Activated CD4-positive, CD25-positive, alpha-beta regulatory T cell treated with anti-CD3 and anti-CD28 coated beads, Interleukin-2, amount 50 U/mL, for 16 hours (primary cell): Measurements from ENCODE around the gene SPHKAP.
"Not testable (repeated sequence)": the region's sequence is repeated elsewhere in the genome, so short reads cannot be mapped to it uniquely, and the experiment has no call there.

Source experiments
- DNase-seq: peaks from one replicate; pipeline ENCODE4 v3.0.0-alpha.2; 2020; ENCODE audit warnings: low read depth, low spot score

Gene SPHKAP

DNA sequence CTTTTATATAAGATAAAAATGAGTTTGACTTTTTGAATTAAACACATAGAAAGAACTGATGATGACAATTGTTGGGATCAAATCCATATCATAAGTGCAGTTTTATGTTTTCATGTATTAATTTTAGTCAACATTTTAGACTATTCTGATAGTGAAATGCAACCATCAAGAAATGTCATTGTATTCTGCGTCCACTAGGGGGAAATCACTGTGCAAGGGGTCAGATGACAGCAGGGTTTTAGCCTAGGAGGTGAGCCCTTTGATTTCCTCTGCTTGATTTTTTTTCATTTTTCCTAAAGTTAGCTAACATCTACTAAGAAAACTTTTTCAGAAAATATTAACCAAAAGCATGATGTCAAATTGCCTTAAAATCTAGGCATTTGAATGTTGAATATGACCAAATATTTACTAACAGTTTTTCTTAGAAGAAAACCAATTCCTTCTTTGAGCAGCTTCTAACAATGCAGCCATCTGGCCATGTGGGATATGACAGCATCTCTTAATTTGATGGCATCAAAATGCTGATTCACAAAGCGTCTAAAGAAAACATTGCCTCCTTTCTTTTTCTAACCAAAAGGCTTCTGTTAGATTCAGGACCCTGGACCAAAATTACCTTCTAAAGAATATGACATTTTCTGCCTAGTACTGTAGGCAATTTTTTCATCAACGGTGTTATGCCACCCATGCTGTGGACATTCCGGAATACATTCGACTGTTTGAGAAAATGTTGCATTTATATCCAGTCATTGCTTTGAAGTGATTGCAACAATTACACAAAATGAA, 141.5 kb downstream of the SPHKAP start:
- no peak for DNase-seq

DNA sequence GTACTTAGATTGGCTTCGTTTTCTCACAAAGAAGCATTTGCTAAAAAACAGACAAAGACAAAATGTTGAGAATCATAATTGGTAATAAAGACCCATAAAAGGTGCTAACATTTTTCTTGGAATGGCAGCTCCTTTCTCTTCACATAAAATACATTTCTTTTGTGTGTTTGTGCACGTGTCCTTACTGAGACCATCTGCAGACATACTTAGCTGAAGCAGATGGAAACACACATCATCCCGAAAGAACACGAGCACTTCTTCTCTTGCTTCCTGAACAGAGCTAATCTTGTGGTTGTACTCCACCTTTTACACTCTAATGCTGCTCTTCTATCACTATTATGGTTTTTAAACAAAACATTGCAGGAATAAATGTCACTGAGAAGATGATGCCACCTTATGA, 142.5 kb downstream of the SPHKAP start:
- no peak for DNase-seq

DNA sequence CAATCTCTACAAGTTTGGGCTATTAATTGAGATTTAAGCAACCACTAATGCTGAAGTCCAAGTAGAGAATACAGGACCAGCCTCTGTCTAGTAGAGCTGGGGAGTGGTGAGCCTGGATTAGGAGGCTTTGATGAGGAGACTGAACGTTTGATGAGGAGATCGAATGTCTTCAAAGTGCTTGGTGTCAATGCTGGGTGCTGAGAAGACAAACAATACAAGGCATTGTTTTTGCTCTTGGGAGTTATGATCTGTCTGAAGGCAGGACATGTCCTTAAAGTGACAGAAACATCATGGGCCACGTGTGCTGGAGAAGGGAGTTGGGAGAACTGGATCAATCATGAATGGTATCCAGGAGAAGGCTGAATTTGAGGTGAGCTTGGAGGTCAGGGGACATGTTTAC, 143.6 kb downstream of the SPHKAP start:
- DNase-seq = no peak

GRCh38 chr2:228023619-228024018, 157.9 kb downstream of the SPHKAP start:
- DNase-seq = no peak

DNA sequence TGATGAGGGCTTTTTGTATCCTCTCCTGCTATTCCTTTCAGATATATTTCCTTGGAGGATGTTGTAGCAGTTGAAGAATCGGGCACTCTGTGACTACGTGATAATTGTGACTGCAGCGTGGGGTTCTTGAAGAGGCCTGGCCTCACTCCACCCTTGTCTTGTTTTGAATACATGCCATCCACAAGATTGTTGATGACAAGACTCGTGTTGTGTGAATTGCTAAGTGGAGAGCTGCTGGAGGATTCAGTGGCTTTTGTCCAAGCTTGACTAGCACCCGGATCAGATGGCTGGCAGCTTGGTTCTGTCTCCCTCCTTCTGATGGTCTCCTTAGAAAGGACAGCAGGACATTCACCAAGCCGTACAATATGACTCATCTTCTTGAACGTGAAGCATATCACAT, 163.2 kb downstream of the SPHKAP start:
- no peak for DNase-seq

- DNase-seq = no peak
Measured at GRCh38 chr2:228017784-228018183, 163.7 kb downstream of the SPHKAP start.

DNA sequence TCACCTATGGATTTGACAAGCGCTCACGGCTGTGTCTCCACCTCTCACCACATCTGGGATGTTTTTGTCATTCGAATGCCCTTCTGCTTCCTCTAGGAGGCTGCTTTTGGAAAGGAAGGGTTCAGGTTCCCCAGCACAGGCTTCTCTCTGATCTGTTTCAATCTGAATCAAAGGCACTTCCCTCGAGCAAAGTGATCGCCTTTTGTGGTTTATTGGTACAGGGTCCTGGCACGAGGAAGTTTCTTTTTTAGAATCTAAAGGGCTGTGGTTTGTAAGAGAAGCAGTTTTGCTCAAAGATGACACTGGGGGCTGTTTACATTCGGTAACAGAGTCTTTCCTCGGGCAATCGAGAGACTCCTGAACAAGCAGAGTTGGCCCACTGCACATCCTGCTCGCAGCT, 165.1 kb downstream of the SPHKAP start:
- DNase-seq = no peak

GRCh38 chr2:228015741-228016140, 165.7 kb downstream of the SPHKAP start:
- no peak for DNase-seq

DNA sequence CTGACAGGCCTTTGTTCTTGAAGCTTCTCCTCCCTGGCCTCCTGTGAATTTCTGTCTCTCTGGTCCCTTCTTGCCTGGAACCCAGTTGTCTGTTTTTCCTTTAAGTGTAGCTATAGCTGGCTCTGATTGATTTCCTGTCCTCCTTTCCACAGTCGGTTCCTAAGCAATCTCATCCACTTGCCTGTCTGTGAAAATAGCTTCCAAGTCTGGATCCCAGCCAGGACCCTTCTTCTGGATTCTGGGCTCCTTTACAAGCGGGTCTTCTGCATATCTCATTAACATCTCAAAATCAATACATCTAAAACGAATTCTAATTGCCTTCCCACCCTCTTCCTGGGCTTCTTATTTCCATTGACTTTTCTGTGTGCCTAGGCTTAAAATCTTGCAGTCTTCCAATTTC, 185.1 kb downstream of the SPHKAP start:
- no peak for DNase-seq

DNA sequence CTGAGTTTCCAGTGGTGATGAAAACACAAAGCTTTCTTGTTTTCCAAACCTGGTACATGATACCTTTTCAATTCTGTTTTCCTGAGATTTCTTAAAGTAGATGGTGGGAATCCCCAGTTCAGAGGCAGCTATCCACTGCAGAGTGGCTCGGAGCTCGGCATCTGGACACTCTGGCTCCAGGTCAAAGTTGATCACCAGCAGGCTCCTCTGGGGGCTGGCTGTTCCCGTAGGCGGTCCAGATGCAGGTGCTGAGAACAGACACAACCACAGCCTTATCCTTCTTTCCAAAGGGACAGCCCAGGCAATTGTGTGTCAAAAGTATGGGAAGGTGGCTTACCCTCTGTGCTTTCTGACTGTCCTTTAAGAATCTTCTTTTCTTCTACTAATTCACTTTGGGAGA, 190.6 kb downstream of the SPHKAP start:
- DNase-seq = no peak

DNA sequence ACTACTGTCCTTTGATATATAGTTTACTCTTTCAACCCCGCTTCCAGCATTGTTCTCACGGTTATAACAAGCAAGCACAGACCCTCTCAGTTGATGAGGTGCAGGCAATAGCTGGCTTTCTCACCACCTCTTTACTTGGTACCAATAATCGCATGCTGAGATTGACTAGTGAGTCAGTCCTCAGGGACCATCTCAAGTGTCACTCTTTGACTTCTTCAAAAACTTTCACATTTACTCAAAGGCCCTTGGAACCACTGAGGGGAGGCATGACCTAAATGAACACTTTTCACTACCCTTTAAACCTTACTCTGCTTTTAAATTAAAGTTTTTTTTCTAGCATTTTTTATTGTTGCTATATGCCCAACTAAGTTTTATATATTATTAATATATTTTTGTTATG, 208.2 kb downstream of the SPHKAP start:
- DNase-seq = no peak

DNA sequence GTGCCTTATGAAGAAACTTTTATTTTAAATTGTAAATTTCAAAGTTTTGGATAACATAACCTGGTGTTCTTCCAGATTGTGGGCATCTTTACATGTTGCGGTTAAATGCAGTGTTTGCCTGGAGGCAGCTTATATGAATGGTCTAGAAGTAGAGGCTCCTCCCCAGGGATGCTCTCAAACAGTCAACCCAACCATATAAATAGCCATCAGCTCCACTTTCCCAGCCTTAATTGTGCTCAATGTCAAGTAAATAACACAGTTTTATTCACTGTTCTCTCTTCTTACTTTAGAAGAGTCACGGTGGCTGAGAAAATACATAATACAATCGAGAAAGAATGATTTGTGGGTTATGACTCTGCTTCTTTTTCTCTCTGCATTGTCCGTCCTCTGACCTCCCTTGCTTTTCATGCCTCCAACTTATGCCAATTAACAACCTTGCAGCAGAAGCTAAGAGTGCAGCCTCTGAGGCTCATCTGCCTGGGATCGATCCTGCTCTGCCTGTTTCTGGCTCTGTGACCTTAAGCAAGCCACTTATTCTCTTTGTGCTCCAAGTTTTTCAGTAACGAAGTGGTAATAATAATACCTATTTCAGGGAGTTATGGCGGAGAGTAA, 209.8 kb downstream of the SPHKAP start:
- no peak for DNase-seq

- DNase-seq = no peak
Measured at GRCh38 chr2:227960317-227960716, 221.2 kb downstream of the SPHKAP start.

GRCh38 chr2:227942965-227943364, 238.5 kb downstream of the SPHKAP start:
- no peak for DNase-seq

- DNase-seq = no peak
Measured at GRCh38 chr2:227942021-227942420, 239.5 kb downstream of the SPHKAP start.

GRCh38 chr2:227939271-227940027, 242.0 kb downstream of the SPHKAP start:
- no peak for DNase-seq

DNA sequence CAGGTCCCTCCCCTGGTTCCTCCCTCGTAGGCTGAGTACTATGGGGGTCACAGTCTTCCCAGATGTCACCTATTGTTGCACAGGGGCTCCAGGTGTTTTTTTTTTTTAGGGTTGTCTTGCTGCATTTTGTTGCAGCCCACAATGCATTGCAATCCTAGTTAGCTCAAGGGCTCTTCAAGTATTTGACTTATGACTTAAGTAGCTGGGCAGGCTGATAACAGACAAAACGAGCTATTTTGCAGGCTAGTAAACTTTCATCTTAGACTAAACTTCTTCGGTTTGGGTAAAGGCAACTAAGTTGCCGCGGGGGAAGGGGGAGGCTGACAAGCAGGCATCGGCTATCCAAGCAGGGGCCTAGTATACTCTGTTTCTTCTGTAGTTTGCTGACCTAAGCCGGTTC, 245.2 kb downstream of the SPHKAP start:
- not testable (repeated sequence) for DNase-seq

- DNase-seq = no peak
Measured at GRCh38 chr2:227933884-227934283, 247.6 kb downstream of the SPHKAP start.

DNA sequence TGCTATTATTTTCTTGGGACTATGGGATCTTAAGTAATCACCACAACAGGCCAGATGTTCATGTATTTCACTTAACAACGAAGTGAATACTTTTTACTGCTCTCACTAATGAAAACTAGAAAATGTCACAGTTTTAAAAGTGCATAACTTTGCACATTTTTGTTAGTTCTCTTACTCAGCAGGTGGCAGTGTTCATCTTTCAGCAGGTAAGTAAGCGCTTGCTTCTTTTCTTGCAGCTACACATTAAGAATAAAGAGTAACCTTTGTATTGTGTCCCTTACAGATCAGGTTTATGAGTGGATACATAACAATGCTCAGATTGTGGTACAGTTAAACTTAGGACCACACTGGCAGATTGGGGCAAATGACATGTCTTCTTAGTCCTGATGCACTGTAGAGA, 249.1 kb downstream of the SPHKAP start:
- no peak for DNase-seq

DNA sequence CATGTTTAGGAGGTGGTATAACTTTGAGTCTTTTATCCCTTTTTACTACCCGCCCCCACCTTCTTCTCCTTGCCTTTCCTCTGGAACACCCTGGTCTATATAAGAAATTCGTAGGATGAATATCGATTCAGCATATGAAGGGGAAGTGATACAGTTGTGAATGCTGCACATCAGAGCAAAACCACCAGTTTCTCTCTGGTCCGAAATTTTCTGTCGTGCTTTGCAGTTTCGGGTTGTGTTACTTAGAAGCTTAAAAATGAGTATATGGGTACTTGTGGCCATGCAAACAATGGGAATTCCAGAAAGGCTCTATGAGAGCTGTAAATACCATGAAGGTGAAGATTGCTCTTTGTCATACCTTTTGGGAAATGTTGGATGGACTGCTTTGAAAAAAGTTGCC, 249.5 kb downstream of the SPHKAP start:
- no peak for DNase-seq
